Stimulated activated CD8-positive, alpha-beta memory T cell treated with anti-CD3 and anti-CD28 coated beads, Interleukin-7, amount 100 ng/mL, for 48 hours (primary cell): ENCODE data around the gene TRAK2.
"Not testable (repeated sequence)": the region's sequence is repeated elsewhere in the genome, so short reads cannot be mapped to it uniquely, and the experiment has no call there.

Source experiments
- DNase-seq, 2 donors: peaks; one replicate each; pipeline ENCODE4 v3.0.0-alpha.2; 2020; ENCODE audit warnings: low read depth in 1 of 2; ENCODE audit errors: extremely low read depth in 1 of 2

Gene TRAK2

DNA sequence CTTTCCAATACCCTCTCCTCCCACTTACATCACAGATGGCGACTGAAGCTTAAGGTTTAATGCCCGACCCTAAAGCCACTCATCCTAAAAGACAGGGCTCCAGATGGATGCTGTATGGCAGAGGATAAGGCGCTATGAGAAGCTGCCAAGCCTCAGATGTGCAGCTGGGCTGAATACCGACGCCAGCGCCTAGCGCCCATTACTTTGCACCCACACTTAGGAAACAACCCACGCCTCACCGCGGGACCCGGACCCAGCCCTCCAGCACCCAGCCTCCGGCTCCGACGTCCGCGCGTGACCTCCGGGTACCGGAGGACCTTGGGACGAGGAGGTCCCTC lies 335 bp downstream of the TRAK2 start:
- DNase-seq: no peak

DNA sequence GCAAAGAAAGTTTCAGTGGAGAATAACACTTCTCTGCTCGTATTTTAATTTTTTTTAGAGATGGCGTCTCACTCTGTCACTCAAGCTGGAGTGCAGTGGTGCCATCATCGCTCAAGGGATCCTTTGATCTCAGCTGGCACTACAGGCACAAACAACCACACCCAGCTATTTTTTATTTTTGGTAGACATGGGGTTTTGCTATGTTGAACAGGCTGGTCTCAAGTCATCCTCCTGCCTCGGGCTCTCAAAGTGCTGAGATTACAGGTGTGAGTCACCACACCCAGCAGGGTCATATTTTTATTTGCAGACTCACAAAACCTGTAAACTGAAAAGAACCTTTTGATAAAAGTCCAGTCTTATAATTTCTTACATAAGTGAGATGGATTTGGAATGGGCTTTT lies 2.6 kb downstream of the TRAK2 start:
- no peak for DNase-seq

DNA sequence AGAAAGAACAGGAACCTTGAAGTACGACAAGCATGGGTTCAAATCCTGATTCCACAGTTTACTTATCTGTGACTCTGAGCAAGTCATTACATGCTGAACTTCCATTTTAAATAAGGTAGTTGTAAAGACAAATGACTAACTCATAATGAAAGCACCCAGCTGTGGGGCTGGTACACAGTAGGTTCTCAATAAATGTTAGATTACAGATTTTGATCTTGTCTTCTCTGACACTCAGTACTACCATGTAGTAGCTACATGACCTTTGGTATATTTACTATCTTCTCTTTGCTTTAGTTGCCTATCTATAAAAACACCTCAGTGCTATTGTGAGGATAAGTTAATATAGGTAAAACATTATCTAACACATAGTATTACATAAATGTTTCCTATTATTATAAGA lies 3.2 kb downstream of the TRAK2 start:
- no peak for DNase-seq

DNA sequence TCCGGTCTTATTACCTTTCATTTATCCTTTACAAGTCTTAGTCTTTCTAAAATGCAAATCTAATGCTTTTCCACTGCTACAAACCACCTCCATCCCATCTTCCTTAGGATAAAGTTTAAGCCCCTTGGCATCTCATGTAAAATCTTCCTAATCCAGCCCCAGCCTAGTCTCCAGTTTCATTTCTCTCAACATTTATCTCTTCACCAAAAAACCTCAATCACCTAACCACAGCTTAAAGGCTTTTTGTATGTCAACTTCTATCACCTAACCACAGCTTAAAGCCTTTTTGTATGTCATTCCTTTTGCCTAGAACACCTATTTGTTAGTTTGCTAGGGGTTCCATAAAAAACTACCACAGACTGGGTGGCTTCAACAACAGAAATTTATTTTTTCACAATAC lies 4.2 kb downstream of the TRAK2 start:
- no peak for DNase-seq

DNA sequence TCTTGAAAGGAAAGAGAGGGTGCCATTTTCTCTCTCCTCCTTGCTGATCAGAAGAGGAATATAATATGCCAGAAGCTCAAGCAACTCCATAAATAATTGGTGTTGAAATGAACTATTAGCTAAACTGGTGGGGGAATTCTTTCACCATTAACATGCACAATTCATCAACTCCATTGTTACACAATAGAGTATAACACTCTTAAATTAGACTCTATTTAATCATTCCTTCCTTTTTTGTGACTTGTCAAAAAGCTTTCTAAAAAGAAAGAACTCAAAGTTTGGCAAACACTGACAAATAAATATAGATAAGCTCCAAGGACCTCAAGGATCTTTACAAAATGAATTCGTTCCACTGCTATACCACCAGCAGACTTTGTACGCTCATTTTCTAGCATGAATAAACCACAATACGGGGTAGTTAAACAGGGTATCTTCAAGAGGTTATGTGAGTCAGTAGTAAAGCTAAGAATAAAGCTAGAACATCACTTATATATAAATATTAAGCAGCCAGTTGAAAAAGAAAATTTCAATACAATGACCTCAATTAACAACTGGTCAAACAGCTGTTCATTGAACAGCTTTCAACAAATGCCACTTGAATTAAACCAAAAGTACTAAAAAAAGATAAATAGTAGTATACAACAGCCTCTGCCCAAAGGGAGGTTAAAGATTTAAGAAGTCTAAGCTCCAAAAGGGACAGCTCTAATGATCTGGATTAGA lies 6.4 kb downstream of the TRAK2 start:
- no peak for DNase-seq

DNA sequence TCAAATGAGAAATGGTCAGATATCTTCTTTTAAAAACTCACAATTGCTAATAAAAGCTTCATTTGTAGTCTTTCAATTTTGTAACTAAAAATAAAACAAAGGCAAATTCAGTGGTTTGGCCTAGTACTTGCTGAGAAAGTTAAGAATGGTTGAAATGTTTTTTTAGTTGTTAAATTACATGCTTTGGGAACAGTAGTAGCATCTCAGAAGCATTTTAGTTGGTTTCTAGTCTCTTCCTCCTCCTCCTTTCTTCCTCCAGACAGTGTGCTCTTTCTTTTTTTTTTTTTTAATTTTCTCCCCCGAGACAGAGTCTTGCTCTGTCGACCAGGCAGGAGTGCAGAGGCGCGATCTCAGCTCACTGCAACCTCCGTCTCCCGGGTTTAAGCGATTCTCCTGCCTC lies 9.8 kb downstream of the TRAK2 start:
- DNase-seq: no peak

DNA sequence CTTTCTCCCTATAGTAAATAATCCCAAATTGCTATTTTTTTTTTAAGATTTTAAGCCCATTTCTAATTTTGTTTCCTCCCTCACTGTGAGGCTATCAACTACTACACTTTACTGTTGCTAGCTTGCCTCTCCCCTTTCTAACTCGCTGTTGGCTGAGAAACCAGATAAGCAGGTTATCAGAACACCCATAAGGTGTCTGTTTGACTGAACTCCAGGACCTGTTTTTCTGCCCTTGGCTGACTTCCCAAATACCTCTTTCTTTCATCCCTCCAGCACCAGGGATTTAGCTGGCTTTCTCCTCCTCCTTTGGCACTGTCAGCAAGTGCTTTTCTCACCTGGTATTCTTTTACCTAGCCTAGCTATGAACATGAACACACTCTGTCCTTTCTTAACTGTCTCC lies 11.1 kb downstream of the TRAK2 start:
- no peak for DNase-seq

DNA sequence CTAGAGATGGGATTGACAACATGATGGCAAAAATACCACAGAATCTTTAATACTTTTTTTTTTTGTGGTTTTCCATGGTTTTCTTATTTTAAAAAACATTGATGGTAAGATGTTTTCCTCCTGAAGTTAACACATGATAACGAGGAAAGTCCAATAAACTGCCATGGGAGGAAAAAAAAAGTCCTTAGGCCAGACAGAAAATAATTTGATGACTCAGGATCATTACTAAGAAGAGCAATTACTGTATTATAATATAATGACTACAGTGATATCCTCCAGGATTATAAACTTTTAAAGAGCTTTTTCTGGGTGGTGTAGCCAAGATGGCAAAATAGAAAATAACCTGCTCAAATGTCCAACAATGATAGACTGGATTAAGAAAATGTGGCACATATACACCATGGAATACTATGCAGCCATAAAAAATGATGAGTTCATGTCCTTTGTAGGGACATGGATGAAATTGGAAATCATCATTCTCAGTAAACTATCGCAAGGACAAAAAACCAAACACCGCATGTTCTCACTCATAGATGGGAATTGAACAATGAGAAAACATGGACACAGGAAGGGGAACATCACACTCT lies 11.8 kb downstream of the TRAK2 start:
- DNase-seq: not testable (repeated sequence)

DNA sequence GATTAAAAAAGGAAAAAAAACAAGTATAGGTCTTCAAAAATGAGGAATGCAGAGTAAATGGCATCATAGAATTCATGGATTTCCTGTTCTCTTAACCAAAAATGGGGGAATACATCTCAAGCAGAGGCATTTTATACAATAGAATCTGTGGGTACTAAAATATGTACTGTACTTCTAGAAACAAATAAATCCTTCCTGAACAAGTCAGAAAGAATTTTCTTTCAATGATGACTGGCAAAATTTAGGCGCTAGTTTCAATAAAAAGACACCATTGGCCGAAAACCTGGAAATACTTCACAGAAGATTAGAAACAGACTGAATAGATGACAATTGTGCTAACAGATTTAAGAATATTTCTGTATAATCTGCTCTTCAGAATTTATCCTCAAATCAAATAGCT lies 15.1 kb downstream of the TRAK2 start:
- DNase-seq: no peak

DNA sequence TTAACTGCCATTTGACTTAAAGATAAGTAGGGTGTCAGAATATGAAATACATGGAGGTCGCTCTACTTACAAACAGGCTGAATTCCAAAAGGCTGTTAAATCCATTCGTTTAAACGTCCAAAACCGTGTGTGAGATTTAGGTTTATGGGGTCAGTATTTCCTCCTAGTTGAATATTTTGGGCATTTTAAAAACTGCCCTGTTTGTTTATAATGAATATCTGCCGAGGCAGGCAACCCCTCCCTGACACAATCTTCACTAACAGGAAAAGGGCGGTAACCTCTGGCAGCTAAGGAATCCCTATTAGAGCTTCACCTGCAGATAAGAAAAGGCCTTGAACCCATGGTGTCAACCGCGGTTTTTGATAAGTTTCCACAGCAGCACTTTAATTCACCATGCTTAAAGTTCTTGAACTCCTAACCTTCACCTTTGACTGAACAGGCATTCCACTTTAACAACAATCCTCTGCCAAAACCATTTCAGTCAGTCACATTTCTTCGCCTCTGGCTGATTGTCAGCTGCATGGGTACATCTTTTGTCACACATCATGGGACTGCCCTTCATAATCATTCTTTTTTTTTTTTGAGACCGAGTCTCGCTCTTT lies 17.8 kb downstream of the TRAK2 start:
- no peak for DNase-seq

DNA sequence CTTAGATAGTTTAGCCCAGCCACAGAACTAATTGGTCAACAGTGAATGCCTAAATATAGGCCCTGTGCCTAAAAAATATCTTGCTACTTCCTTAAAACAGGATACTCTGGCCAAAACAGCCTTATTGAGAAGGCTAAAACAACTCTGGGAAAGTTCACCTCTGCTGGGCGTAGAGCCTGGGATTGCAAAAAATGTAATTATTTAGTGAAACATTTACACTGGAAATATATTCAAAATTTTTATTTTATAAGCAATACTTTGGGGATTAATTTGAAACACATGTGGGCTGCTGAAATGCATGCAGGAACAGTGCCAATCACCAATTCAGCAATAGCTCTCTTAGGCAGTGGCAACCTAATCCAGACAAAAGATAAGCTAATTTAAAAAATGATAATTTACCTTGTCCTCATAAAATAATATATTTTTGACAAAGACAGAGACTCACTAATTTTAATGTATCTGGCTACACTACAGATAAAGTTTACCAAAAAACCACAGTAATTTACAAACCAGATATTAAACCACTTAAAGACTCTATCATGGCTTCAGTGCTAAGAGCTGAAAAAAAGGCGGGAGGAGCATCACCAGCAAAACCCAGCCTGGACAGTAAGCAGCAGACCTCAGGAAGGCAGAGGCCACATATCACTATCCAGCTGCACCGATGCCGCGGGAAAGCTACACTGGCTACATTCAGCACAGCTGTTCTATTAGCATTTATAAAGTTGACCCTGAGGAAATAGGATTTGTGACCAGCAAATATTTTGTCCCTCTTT lies 18.5 kb downstream of the TRAK2 start:
- no peak for DNase-seq

DNA sequence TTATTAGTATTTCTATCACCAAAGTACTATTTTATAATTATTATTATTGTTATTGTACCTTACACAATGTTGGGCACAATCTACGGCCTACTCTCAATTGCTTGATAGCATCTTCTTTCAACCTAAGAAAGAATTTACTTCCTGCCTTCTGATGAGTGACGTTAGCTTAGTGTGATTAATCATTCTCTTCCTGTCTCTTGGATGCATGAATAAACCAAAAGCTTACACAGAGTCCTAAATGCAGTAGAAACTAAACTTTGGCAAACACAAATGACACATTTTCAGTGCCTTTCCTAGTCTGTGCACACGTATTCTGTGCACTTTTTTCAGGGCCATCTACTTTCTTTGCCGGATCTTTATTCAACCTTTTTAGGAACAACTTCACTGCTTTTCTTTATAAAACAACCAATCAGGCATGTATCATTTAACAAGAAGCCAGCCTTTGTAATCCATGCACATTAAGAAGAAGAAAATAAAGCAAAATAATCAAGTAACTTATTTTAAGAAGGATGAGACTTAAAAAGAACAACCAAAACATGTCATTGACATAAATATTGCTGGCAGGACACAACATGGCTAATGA lies 19.1 kb downstream of the TRAK2 start:
- no peak for DNase-seq

DNA sequence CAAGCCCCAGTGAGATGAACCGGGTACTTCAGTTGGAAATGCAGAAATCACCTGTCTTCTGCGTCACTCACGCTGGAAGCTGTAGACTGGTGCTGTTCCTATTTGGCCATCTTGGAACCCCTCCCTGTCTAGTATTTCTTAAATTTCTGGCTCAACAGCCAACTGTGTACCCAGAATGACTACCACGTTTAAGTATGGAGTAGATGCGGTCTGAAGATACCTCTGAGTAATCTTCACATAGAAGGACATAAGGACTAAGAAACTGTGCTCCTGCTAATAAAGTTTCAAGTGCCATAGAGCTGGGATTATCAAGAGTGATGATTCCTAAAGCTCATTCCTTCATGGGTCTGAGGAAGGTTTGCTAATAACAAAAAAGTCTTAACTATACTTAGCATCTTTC lies 20.4 kb downstream of the TRAK2 start:
- no peak for DNase-seq

DNA sequence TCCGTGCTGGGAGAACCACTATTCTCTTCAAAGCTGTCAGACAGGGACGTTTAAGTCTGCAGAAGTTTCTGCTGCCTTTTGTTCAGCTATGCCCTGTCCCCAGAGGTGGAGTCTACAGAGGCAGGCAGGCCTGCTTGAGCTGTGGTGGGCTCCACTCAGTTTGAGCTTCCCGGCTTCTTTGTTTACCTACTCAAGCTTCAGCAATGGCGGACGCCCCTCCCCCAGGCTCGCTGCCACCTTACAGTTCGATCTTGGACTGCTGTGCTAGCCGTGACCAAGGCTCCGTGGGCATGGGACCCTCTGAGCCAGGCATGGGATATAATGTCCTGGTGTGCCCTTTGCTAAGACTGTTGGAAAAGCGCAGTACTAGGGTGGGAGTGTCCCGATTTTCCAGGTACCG lies 20.9 kb downstream of the TRAK2 start:
- DNase-seq: not testable (repeated sequence)

DNA sequence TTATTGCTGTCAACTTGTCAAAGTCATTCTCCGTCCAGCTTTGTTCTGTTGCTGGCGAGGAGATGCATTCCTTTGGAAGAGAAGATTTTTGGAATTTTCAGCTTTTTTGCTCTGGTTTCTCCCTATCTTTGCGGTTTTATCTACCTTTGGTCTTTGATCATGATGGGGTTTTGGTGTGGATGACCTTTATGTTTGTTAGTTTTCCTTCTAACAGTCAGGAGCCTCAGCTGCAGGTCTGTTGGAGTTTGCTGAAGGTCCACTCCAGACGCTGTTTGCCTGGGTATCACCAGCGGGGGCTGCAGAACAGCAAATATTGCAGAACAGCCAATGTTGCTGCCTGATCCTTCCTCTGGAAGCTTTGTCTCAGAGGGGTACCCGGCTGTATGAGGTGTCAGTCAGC lies 21.4 kb downstream of the TRAK2 start:
- DNase-seq: not testable (repeated sequence)

DNA sequence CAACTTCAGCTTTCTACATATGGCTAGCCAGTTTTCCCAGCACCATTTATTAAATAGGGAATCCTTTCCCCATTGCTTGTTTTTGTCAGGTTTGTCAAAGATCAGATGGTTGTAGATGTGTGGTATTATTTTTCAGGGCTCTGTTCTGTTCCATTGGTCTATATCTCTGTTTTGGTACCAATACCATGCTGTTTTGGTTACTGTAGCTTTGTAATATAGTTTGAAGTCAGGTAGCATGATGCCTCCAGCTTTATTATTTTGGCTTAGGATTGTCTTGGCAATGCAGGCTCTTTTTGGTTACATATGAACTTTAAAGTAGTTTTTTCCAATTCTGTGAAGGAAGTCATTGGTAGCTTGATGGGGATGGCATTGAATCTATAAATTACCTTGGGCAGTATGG lies 22.9 kb downstream of the TRAK2 start:
- not testable (repeated sequence) for DNase-seq

DNA sequence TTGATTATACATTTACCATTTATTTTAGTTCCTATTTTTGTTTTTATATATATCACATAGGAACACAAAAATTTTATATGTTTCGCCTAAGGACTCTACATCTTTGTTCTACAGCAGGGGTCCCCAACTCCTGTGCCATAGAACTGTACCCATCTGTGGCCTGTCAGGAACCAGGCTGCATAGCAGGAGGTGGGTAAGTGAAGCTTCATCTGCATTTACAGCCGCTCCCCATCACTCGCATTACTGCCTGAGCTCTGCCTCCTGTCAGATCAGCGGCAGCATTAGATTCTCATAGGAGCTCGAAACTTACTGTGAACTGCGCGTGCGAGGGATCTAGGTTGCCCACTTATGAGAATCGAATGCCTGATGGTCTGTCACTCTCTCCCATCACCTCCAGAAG lies 25.3 kb downstream of the TRAK2 start:
- DNase-seq: no peak

DNA sequence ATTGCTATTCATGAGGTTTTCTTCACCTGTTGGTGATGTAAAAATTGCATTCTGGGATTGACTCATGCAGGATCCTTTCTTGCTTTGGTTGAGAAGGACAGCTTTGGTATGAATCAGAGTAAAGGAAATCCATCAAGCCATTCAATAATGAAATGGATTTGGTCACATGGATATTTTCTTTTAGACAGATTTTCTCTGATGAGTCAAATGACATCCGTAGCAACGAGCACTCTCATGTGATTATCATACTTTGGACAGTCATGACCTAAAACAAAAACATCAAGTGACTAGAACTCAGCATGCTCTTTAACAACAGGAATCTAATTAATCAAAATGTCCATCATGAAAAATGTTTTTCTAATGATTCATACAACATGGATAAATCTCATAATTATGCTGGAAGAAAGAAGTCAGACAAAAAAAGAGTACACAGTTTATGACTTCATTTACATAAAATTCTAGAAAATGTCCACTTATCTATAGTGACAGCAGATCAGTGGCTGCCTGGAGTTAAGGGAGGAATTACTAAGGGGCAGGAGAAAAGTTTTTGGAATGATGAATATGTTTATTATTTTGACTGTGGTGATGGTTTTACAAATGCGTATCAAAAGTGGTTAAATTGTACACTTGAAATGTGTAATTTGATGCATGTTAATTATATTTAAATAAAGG lies 30.7 kb downstream of the TRAK2 start:
- DNase-seq: no peak

DNA sequence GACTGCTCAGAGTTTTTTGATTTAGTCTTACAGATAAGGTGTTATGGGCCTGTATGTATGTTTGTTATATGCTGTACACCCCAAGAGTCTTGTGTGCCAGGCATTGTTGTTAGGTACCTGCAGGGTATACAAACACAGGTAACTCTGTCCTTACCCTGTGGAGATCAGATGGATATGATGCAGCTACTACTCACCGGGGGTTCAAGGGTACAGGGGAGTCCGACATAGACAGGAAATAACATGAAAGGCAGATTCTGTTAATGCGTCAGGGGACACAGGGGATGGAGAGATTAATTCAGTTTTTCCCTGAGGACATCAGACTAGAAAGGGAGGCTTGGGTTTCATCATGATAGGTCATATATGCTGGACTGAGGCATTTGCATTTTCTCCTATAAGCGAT lies 31.3 kb downstream of the TRAK2 start:
- DNase-seq: no peak

DNA sequence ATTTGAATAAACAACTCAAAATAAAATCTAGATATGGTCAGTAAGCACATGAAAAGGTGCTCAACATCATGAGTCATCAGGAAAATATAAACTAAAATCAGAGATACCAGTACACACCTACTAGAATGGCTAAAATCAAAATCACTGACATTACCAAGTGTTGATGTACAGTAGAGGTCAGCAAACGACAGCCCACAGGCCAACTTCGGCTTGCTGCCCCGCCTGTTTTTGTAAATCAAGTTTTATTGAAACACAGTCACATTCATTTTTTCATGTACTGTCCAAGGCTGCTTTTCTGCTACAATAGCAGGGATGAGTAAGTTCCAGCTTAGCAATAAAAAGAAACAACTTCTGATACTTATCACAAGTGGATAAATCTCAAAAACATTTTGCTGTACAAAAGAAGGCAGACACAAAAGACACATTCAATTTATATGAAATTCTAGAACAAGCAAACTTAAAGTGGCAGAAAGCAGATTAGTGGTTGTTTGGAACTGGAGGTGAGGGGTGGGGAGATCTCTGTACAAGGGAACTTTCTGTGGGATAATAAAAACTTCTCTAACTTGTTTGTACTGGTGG lies 32.1 kb downstream of the TRAK2 start:
- no peak for DNase-seq

DNA sequence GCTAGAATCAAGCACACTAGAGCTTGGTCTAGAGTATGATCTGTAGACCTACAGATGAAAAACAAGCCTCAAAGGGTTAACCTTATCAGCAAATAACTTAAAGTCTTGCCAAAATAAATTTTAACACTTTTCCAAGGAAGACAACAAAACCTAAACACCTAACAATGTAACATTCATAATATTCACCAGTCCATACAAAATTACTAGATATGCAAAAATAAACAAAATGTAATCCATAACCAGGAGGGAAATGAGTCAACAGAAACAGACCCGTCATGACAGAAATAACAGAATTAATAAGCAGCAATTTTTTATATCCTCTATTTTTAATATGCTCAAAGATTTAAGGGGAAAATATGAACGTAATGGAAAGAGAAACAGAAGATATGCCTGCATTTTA lies 36.1 kb downstream of the TRAK2 start:
- no peak for DNase-seq
